22Rv1 (cell line): ENCODE results near the gene LRRC36.

Source experiments
- CTCF ChIP-seq: fragments of 450-650 bp; IDR thresholded peaks from 2 replicates; pipeline ENCODE4 v1.5.1; 2017; ENCODE audit warnings: mild to moderate bottlenecking
- ZFX ChIP-seq: fragments of 450-650 bp; IDR thresholded peaks from 2 replicates; pipeline ENCODE4 v1.6.1; 2017; ENCODE audit warnings: antibody characterized with exemption, borderline replicate concordance

- TF ChIP-seq CTCF (no peak), ZFX (no peak)
Observed at GRCh38 chr16:67361038-67361437, 34.4 kb downstream of the LRRC36 start.
